GM10847 (cell line): Measurements from ENCODE around the gene NPHP4.

Experiments used
- POLR2A ChIP-seq: IDR thresholded peaks from 2 replicates; pipeline ENCODE4 v1.6.1; 2011; ENCODE audit not compliant: insufficient read length; ENCODE audit errors: extremely low read depth

NPHP4 gene

DNA sequence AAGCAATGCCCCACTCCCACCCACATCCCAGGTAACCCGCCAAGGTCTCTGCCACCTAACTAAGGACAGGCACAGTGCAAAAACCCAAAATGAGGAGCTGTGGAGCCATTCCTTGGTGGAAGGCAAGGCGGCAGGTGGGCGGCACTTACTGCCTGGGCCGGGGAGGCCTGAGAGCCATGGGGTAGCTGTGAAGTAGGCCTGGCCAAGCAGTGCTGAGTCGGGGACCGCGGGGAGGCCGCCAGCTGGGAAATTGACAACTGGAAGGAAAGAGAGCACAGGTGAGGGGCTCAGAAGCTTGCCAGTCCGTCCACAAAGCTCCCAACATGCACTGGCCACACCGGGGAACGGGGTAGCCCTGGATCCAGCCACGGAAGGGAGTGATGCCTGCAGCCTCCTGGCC lies 85.3 kb downstream of the NPHP4 start:
- TF ChIP-seq POLR2A, result no peak

DNA sequence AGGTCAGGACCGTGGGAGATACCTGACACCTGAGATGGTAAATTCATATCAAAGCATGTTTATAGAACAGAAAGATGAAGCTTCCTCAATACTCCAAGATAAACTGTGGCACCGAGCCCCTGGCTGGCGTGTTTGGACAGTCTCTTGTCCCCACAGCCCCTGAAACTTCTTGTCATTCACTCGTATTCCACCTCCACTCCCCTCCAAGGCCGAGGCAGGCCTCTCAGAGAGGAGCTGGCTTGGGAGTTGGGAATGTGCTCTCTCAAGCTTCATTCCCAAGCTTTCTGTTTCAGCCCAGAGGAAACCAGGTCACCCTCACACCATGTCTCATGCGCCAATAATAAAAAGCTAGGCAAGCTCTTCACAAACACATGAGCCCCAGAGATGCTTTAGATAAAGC lies 86.1 kb downstream of the NPHP4 start:
- TF ChIP-seq POLR2A, result no peak

DNA sequence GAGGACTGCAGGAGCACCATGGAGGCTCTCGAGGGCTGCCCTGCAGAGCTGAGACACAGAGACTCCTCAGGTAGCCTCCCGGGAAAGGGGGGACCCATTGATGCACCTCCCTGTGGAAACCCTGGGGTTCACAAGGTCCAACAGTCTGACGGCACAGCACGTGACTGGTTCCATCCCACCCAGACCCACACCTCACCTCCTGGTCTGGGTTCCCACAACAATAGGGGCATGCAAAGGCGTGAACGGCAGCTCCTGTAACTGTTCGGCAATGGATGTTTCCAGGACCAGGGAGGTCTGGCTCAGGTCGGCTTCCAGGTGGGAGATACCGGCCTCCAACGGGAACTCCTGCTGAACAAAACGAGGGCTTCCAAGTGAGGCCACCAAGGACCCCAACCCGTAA lies 86.8 kb downstream of the NPHP4 start:
- no peak for TF ChIP-seq POLR2A

DNA sequence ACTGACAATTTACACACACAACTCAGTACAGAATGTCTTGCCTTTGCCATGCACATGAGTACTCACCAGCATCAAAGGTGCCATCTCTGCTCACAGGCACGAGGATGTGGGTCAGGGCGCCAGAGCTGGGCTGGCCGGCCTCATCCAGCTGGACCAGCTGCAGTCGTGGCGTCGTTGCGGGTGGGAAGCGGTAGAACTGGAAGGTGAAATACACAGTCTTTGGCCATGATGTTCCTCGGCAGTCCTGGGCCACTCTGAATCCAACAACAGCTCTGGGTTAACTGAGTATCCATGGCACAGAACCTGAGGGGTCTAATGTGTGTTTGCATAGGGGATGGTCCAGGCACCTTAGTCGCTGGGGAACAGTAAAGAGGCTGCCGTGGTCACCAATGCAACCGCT lies 87.7 kb downstream of the NPHP4 start:
- TF ChIP-seq POLR2A, result no peak

DNA sequence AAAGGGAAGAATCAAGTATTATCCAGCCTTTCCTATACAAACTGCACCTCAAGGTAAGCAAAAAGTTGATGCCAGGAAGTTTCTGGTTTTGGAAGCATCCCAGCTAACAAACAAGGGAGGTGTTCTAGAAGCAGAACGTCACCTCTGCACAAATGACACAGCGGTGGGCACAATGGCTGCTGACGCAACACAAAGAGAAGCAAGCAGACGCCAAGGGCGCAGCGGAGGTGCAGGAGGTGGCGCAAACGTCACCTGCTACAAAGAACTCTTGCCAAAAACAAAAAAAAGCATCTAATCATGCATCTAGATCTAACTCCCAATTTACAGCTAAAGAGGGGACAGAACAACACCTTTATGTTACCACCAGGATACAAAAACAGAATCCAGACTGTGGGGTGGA lies 88.5 kb downstream of the NPHP4 start:
- no peak for TF ChIP-seq POLR2A

DNA sequence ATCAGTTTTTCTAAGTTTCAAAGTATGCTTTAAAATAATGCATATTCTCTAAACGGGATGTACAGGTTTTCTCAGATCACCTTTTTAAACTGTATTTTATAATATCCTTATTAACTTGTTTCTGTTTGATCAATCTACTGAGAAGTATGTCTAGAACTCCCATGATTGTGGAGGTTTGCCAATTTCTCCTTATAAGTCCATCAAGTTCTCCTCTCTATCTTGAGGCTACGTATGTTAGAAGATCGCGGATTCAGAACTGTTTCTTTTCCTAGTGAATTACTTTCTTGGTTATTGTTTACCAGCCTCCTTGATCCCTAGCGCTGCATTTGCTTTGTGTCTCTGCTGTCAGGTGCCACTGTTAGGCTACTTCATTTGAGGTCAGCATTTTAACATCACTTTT lies 89.2 kb downstream of the NPHP4 start:
- no peak for TF ChIP-seq POLR2A

DNA sequence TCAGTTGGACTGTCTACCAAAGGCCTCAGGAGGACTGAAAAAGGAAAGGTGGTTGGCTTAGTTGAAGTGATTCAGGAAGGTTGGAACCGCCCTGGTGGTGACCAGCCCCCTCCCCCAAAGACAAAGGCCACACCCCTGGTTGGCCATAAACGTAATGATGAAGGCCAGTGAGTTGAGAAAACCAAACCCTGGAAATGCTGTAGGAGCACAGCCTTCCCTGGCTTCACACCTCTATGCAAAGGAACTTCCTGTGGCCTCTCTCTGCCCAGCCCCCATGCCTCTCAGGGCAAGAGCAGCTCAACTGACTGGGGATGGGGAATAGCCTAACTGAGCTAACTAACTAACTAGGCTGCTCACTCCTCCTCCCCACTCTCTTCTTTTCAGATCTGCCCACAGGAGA lies 90.4 kb downstream of the NPHP4 start:
- no peak for TF ChIP-seq POLR2A

DNA sequence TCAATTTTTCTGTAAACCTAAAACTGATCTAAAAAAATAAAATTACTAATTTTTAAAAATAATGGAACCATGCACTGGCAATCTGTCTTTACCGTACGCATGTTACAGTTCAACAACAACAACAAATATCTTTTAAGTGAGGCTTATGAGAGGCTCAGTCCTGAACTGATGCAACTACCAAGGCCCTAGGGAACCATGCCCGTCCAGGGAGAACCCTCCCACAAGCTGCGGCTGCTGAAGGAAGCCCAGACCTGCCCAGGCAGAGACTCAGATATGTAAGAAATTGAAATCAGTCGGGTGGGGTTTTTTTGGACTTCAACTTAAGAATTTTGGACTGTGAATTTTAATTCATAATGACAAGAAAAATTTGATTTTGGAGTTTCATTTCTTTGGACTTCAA lies 91.1 kb downstream of the NPHP4 start:
- TF ChIP-seq POLR2A, result no peak

DNA sequence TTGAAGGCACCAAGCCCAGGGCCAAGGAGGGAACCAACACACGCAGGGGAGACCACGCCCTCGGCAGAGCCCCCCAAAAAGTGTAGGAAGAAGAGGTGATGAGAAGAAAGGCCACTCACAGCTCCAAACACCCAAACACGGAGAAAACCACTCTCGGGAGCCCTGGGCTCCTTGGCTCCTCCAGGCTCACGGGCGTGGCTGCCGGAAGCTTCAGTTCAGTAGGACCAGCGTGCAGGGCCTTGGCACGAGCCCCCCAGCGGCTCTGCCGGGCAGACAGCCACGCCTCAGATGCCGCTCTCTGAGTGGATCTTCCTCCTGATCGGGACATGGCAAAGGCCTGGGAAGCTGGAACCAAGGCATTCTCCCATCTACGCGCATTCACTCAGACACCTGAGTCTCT lies 94.0 kb downstream of the NPHP4 start:
- no peak for TF ChIP-seq POLR2A

DNA sequence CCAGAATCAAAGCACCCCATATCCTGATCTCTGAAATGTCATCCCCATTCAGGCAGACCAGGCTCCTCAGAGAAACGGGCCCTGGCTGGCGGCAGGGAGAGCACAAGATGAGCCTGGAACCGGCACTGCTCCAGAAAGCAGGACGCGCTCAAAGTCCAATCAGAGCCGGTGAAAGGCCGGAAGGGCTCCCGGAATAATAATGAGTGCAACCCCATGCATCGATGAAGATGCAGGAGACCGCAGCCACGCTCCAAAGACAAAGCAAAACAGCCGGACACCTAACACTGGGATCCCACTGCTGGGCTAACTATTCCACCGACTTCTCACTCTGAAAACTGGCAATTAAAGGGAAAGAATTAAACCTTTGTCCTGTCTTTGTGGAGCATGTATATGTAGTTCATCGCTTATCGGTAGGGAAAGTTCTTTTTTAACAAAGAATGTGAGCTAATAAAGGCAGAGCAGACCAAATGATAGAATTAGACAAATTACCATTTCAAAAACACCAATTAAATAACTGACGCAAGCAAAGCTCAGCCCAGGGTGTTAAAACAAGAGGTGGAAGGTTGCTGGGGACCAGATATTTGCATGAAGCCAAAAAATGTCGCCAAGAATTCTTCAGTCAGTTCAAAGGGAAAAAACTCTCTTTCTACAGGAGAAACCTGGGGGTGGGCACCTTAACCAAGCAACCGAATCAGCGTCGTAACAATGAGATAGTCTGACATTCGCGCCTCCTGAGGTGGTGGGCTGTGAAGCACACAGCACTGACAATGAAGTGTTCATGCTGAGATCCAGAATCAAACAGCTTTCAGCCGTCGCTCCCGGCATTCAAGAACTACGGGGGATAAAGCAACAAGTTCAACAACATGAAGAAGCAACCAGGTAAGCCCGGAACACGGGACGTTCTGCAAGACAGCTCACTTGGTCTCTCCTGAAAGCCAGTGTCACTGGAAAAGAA lies 95.2 kb downstream of the NPHP4 start:
- no peak for TF ChIP-seq POLR2A

DNA sequence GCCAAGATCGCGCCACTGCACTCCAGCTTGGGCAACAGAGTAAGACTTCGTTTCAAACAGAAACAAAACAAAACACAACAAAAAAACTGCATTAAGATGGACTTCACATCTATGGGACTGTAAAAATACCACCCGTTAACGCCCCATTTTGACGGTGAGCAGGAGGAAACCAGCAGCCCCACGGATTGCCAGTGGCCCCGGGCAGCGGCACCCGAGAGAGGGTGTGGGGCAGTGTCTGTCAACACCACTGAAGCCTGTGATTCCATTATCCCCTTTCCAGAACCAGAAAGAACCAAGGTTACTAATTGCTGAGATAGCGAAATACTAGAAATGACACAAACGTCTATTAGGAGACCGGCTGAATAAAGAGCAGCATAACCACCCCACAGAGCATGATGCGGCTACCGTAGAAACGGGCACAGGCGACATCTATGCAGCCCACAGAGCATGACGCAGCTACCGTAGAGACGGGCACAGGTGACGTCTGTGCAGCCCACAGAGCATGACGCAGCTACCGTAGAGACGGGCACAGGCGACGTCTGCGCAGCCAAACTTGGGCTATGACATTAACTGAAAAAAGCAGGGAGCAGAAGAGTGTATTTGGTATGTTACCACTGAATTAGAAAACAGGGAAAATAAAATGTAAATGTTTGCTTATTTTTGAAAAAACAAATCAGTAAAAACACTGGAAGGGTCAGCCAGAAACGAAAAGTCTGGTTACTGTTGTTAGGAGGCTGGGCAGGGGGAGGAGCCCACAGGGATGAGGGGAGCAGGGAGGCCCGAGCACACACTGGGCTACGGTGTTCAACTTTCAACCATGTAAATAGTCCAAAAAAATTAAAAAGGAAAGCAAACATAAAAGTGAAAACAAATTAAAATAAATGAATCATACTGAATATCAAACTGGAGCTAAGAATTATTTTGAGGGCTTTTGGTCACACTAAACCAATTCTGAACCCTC lies 96.5 kb downstream of the NPHP4 start:
- no peak for TF ChIP-seq POLR2A

DNA sequence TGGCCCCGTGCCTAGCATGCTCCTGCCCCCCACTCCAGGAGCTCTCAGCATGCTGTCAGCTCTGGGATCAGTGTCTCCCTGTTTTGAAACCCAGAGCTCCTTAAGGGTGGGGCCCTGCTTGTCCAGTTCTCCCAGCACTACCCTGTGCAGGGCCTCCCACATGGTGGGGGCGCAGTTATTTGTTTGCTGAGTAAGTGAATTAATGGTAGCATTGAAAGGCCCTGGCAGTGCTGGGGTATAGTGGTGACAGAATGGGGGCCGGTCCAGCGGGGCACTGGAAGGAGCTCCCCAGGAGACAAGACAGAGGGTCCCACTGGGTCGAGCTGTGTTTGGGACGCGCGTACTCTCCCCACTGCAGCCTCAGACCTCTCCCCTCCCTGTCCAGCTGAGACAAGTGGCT lies 99.9 kb downstream of the NPHP4 start:
- no peak for TF ChIP-seq POLR2A

DNA sequence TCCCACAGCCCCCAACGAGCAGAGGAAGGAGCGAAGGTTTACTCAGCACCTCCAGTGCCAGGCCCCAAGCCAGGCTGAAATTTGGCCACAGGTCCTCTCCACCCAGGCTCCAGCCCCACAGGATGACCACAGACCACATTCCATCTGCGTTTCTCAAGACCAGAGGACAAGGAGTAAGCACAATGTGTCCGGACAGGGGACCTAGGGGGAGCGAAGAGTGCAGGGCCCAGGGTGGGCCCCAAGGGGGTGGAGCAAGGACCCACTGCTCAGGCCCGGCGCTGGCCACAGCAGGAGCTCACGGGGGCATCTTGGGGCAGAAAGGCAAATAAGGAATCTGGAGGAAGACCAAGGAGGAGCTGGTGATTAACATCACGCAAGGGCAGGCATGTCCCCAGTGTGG lies 100.5 kb downstream of the NPHP4 start:
- TF ChIP-seq POLR2A, result no peak

DNA sequence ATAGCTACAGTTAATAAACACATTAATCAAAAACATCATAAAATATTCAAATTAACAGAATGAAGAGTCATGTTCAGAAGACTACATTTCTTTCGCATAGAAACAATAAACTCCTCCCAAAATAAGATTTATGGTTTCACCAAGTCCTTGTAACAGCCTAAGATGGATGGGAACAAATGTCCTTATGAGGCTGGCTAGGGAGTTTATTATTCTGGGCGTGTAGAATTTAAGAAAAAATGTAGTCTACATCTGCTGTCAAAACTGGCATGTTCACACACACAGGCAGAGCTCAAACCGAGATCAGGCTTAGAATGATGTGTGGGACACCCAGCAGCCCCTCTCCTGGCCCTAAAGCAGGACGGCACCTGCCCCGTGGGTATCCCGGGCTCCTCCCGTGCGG lies 101.1 kb downstream of the NPHP4 start:
- no peak for TF ChIP-seq POLR2A

DNA sequence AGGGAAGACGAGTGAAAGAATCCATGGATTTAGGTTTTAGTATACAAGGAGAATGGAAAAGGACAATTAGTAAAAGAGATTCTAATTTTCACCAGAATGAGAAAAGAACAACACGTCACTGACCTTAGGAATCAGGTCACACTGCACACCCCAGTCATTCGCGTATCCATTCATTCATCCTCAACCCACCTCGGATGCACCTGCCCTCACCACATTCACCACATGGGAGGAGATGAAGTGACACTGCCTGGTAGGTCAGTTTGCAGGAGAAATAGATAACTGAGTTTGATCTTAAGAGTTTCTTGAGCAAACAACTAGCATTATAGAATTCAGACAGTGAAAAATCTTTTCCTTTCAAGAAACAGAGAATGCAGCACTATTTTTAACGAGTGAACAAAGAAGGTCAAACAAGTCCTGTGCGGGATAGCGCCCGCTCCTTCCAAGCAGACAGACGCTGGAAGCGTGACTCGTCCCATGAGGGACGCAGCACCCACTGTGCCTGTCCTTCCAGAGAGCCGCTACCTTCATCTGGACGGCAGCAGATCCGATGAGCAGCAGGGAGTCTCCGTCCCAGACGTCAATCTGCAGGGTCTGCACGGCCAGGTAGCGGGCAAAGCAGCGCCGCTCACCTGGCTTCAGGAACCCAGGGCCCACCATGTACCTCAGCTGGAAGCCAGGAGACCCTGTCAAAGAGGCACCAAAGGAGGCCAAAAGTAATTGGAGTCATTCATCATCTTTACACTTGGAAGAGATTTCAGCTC lies 101.7 kb downstream of the NPHP4 start:
- no peak for TF ChIP-seq POLR2A

DNA sequence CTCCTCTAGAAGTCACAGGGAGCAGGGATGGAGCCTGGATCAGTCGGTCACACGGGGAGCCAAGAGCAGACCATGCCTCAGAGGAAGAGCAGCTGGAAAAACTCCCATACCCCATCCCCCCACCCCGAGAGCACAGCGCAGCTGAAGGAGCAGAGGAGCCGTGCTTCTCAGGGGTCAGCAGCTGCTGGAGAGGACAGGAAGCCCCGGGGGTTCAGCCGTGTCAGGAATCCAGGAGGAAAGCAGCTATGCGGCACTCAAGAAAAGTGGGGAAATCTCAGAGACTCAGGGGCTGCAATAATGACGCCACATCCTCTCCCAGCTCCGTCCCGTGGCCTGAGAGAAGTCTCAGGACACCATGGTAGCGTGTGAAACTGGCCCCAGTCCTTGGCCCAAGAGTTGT lies 102.3 kb downstream of the NPHP4 start:
- no peak for TF ChIP-seq POLR2A

DNA sequence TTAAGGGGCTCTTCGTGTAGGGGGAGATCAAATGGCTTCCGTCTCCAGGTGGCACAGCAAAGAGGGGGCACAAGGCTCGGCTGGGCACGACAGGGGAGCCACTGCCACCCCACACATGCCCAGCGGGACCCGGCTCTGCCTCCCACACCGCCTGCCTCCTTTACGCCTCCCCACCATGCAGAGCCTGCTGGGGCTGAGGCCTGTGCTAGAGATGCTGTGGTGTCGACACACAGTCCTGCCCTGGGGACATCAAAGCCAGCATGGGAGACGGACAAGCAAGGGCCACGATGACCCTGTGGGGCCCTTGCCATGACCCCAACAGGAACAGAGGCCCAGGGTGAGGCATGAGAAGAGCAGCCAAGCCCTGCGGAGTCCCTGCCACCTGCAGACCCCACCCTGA lies 102.8 kb downstream of the NPHP4 start:
- TF ChIP-seq POLR2A, result no peak
